GM23248 (cell line): ENCODE data around the gene DNAH8.

Source experiments
- EZH2 ChIP-seq: fragments of 200-600 bp; sonication (generic); IDR thresholded peaks from 2 replicates; pipeline ENCODE4 v1.6.1; 2018; ENCODE audit warnings: antibody characterized with exemption, mild to moderate bottlenecking; ENCODE audit not compliant: insufficient read depth, poor library complexity, severe bottlenecking
- EZH2phosphoT487 ChIP-seq: fragments of 200-600 bp; sonication (generic); IDR thresholded peaks from 2 replicates; pipeline ENCODE4 v1.6.1; 2018; ENCODE audit warnings: antibody characterized with exemption, moderate library complexity, mild to moderate bottlenecking, low read depth; ENCODE audit not compliant: insufficient read depth

- TF ChIP-seq EZH2phosphoT487 (no peak), EZH2 (no peak)
Observed at GRCh38 chr6:39003072-39003471, 288.0 kb downstream of the DNAH8 start.
